HEK293 (cell line): ENCODE data around the gene PEAR1.

Source experiments
- ATF2 ChIP-seq: fragments of 450-650 bp; formaldehyde crosslinking; IDR thresholded peaks from 2 replicates; pipeline ENCODE4 v1.5.1; 2016; ENCODE audit warnings: missing biosample characterization, missing genetic modification characterization, low read depth
- CTCF ChIP-seq: fragments of 450-650 bp; formaldehyde crosslinking; IDR thresholded peaks from 2 replicates; pipeline ENCODE4 v1.5.1; 2016; ENCODE audit warnings: missing biosample characterization, missing genetic modification characterization
- MEIS1 ChIP-seq: sonication (generic); formaldehyde crosslinking; IDR thresholded peaks from 2 replicates; pipeline ENCODE4 v1.8.1; 2022; ENCODE audit warnings: missing genetic modification reagents, mild to moderate bottlenecking, borderline replicate concordance
- REPIN1 ChIP-seq: fragments of 450-650 bp; formaldehyde crosslinking; IDR thresholded peaks from 2 replicates; pipeline ENCODE4 v1.5.1; 2017; ENCODE audit warnings: missing biosample characterization, missing genetic modification characterization, low read depth
- ZBTB21 ChIP-seq: fragments of 450-650 bp; formaldehyde crosslinking; IDR thresholded peaks from 2 replicates; pipeline ENCODE4 v1.5.1; 2017; ENCODE audit warnings: missing biosample characterization, missing genetic modification characterization
- ZBTB26 ChIP-seq: fragments of 450-650 bp; formaldehyde crosslinking; optimal IDR thresholded peaks from 2 replicates; pipeline ENCODE3; 2016; ENCODE audit warnings: missing biosample characterization, mild to moderate bottlenecking, missing genetic modification characterization
- ZEB2 ChIP-seq: fragments of 450-650 bp; formaldehyde crosslinking; IDR thresholded peaks from 2 replicates; pipeline ENCODE4 v1.5.1; 2016; ENCODE audit warnings: missing biosample characterization, missing genetic modification characterization
- ZNF274 ChIP-seq, 2 experiments: fragments of 200-500 bp in 1 of 2; fragments of 450-650 bp in 1 of 2; sonication (Bioruptor generic) in 1 of 2; formaldehyde crosslinking in 1 of 2; IDR thresholded peaks; 2 replicates each; pipeline versions ENCODE4 v1.5.1 to v1.6.1; 2014 to 2016; ENCODE audit warnings: borderline replicate concordance in 1 of 2, inconsistent platforms in 1 of 2, low read length in 1 of 2, missing biosample characterization in 1 of 2, missing genetic modification characterization in 1 of 2
- ZNF292 ChIP-seq: fragments of 450-650 bp; formaldehyde crosslinking; IDR thresholded peaks from 2 replicates; pipeline ENCODE4 v1.5.1; 2016; ENCODE audit warnings: low read depth, missing biosample characterization, missing genetic modification characterization, borderline replicate concordance
- ZXDB ChIP-seq: fragments of 450-650 bp; formaldehyde crosslinking; IDR thresholded peaks from 2 replicates; pipeline ENCODE4 v1.5.1; 2016; ENCODE audit warnings: missing biosample characterization, missing genetic modification characterization
- TF ChIP-seq, protein P1 (sequence below): fragments of 450-650 bp; formaldehyde crosslinking; conservative IDR thresholded peaks from 2 replicates; pipeline ENCODE4 v1.5.1; 2016; ENCODE audit warnings: low read depth, missing biosample characterization, missing genetic modification characterization

GRCh38 chr1:156876281-156876680 lies 17.2 kb upstream of the PEAR1 start:
- TF ChIP-seq CTCF (tag by site-specific recombination), result no peak
- TF ChIP-seq ATF2 (tag by site-specific recombination), result no peak
- no peak for TF ChIP-seq ZNF274 (IDR thresholded peaks at IDR 0.05; ENCODE audit: low read length)
- no peak for TF ChIP-seq ZNF274 (tag by site-specific recombination; IDR thresholded peaks at IDR 0.05; ENCODE audit: borderline replicate concordance)
- no peak for TF ChIP-seq ZXDB (tag by site-specific recombination)
- TF ChIP-seq ZBTB21 (tag by site-specific recombination), result no peak
- TF ChIP-seq, protein P1, sequence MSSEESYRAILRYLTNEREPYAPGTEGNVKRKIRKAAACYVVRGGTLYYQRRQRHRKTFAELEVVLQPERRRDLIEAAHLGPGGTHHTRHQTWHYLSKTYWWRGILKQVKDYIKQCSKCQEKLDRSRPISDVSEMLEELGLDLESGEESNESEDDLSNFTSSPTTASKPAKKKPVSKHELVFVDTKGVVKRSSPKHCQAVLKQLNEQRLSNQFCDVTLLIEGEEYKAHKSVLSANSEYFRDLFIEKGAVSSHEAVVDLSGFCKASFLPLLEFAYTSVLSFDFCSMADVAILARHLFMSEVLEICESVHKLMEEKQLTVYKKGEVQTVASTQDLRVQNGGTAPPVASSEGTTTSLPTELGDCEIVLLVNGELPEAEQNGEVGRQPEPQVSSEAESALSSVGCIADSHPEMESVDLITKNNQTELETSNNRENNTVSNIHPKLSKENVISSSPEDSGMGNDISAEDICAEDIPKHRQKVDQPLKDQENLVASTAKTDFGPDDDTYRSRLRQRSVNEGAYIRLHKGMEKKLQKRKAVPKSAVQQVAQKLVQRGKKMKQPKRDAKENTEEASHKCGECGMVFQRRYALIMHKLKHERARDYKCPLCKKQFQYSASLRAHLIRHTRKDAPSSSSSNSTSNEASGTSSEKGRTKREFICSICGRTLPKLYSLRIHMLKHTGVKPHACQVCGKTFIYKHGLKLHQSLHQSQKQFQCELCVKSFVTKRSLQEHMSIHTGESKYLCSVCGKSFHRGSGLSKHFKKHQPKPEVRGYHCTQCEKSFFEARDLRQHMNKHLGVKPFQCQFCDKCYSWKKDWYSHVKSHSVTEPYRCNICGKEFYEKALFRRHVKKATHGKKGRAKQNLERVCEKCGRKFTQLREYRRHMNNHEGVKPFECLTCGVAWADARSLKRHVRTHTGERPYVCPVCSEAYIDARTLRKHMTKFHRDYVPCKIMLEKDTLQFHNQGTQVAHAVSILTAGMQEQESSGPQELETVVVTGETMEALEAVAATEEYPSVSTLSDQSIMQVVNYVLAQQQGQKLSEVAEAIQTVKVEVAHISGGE, result no peak
- no peak for TF ChIP-seq REPIN1 (tag by site-specific recombination)
- TF ChIP-seq MEIS1 (CRISPR knock-in tag), result no peak
- TF ChIP-seq ZBTB26, result no peak
- no peak for TF ChIP-seq ZNF292
- TF ChIP-seq ZEB2 (tag by site-specific recombination), result no peak
